Measurements from ENCODE around the gene MAMDC4. TPM values are rescaled to one million over a fixed set of nuclear protein-coding genes. Genes with fewer than 3 reads are reported as not detected.

Gene MAMDC4
- total and polyA plus RNA-seq, 2 of the 13 experiments (the other 11 are each of a cell fraction or from before 2014, with no cell fraction given) = 6.0 to 6.8 TPM

DNA sequence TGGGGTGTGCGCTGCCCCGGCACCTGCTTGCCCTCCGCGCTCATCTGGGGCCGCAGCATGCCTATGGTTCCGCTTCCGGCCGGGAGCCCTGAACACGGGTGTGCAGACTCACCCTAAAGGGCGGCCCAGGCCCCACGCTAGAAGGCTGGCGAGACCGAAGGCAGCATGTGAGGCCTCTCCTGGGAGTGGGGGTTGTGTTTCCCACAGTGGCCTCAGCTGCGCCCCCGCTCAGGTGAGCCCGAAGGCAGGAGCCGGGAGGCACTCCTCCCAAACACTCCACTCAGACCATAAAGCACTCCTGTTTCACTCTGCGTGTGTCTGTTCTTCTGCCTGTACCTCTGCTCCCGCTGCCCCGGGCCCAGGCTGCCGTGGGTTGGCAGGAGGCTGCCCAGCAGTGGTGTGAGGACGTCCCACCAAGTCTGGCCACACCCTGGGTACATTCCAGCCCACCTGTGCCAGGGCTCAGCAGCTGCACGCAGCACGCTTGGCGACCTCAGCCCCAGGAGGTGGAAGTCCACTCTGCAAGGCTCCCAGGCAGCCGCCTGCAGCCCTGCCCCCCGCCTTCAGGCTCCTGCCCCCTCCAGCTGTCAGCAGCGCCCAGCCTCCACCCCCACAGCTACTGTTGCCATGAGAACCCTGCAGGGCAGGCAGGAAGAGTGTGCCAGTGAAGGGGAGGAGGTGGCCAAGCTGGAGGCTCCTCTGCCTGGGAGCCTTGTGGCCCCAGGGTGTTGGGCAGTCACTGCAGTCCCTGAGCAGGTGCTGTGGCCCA, 11.1 kb upstream of the MAMDC4 start (continued):
- TF ChIP-seq SMC3 (IDR thresholded peaks at IDR 0.05; ENCODE audit: low read length) (no peak), AGO1 (IDR thresholded peaks at IDR 0.05; ENCODE audit: low read depth, low read length, poor library complexity, severe bottlenecking) (peak; percentile 99), MTF1 (CRISPR knock-in tag; IDR thresholded peaks at IDR 0.05) (no peak), NCOA2 (CRISPR knock-in tag; IDR thresholded peaks at IDR 0.05) (0 out of 2 replicates have a peak, but pooled peaks have one; percentile 15), SRY (CRISPR knock-in tag; IDR thresholded peaks at IDR 0.05) (no peak), KDM5A (IDR thresholded peaks at IDR 0.05; ENCODE audit: borderline replicate concordance, low read length) (no peak), NFE2 (CRISPR knock-in tag; IDR thresholded peaks at IDR 0.05) (no peak), ETV6 (CRISPR knock-in tag; conservative IDR thresholded peaks at IDR 0.05) (no peak), TMF1 (CRISPR knock-in tag; IDR thresholded peaks at IDR 0.05; ENCODE audit: low read depth) (no peak), ZNF121 (CRISPR knock-in tag; IDR thresholded peaks at IDR 0.05) (no peak), ZNF850 (CRISPR knock-in tag; conservative IDR thresholded peaks at IDR 0.05) (no peak), HDAC2 (CRISPR knock-in tag; IDR thresholded peaks at IDR 0.05) (peak; percentile 13; the same call in 1 of the 2 replicates), KLF15 (CRISPR knock-in tag; IDR thresholded peaks at IDR 0.05; ENCODE audit: borderline replicate concordance) (no peak), NAIF1 (CRISPR knock-in tag; IDR thresholded peaks at IDR 0.05; ENCODE audit: borderline replicate concordance) (no peak), CENPX (CRISPR knock-in tag; IDR thresholded peaks at IDR 0.05) (no peak), ZNF614 (CRISPR knock-in tag; IDR thresholded peaks at IDR 0.05; ENCODE audit: borderline replicate concordance) (no peak), KDM5B (CRISPR knock-in tag; IDR thresholded peaks at IDR 0.05; ENCODE audit: borderline replicate concordance) (peak; percentile 51; the same call in 1 of the 2 replicates), ZMYM2 (CRISPR knock-in tag; IDR thresholded peaks at IDR 0.05) (no peak; the same call in 1 of the 2 replicates)
- TF ChIP-seq, protein P1, sequence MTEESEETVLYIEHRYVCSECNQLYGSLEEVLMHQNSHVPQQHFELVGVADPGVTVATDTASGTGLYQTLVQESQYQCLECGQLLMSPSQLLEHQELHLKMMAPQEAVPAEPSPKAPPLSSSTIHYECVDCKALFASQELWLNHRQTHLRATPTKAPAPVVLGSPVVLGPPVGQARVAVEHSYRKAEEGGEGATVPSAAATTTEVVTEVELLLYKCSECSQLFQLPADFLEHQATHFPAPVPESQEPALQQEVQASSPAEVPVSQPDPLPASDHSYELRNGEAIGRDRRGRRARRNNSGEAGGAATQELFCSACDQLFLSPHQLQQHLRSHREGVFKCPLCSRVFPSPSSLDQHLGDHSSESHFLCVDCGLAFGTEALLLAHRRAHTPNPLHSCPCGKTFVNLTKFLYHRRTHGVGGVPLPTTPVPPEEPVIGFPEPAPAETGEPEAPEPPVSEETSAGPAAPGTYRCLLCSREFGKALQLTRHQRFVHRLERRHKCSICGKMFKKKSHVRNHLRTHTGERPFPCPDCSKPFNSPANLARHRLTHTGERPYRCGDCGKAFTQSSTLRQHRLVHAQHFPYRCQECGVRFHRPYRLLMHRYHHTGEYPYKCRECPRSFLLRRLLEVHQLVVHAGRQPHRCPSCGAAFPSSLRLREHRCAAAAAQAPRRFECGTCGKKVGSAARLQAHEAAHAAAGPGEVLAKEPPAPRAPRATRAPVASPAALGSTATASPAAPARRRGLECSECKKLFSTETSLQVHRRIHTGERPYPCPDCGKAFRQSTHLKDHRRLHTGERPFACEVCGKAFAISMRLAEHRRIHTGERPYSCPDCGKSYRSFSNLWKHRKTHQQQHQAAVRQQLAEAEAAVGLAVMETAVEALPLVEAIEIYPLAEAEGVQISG (CRISPR knock-in tag; IDR thresholded peaks at IDR 0.05) = no peak; the same call in 1 of the 2 replicates
- TF ChIP-seq, protein P2, sequence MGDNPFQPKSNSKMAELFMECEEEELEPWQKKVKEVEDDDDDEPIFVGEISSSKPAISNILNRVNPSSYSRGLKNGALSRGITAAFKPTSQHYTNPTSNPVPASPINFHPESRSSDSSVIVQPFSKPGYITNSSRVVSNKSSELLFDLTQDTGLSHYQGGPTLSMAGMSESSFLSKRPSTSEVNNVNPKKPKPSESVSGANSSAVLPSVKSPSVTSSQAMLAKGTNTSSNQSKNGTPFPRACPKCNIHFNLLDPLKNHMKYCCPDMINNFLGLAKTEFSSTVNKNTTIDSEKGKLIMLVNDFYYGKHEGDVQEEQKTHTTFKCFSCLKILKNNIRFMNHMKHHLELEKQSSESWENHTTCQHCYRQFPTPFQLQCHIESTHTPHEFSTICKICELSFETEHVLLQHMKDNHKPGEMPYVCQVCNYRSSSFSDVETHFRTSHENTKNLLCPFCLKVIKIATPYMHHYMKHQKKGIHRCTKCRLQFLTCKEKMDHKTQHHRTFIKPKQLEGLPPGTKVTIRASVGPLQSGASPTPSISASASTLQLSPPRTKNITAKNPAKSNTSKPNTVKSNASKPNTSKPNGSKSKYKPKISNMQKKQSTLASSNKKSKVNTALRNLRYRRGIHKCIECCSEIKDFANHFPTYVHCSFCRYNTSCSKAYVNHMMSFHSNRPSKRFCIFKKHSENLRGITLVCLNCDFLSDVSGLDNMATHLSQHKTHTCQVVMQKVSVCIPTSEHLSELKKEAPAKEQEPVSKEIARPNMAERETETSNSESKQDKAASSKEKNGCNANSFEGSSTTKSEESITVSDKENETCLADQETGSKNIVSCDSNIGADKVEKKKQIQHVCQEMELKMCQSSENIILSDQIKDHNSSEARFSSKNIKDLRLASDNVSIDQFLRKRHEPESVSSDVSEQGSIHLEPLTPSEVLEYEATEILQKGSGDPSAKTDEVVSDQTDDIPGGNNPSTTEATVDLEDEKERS (CRISPR knock-in tag; IDR thresholded peaks at IDR 0.05) = no peak
- TF ChIP-seq, protein P3, sequence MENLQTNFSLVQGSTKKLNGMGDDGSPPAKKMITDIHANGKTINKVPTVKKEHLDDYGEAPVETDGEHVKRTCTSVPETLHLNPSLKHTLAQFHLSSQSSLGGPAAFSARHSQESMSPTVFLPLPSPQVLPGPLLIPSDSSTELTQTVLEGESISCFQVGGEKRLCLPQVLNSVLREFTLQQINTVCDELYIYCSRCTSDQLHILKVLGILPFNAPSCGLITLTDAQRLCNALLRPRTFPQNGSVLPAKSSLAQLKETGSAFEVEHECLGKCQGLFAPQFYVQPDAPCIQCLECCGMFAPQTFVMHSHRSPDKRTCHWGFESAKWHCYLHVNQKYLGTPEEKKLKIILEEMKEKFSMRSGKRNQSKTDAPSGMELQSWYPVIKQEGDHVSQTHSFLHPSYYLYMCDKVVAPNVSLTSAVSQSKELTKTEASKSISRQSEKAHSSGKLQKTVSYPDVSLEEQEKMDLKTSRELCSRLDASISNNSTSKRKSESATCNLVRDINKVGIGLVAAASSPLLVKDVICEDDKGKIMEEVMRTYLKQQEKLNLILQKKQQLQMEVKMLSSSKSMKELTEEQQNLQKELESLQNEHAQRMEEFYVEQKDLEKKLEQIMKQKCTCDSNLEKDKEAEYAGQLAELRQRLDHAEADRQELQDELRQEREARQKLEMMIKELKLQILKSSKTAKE (CRISPR knock-in tag; IDR thresholded peaks at IDR 0.05; ENCODE audit: borderline replicate concordance) = peak; percentile 68; the same call in 1 of the 2 replicates
